Common myeloid progenitor, CD34-positive (primary cell): ENCODE results near the gene BTBD17.

Experiments
- CTCF ChIA-PET: fragments of 350-600 bp; sonication (Branson Sonifier 250); formaldehyde crosslinking; loops from one replicate; lab custom pipeline; 2021; ENCODE audit warnings: antibody characterized with exemption; lab: Charles Lee
- POLR2A ChIA-PET: fragments of 350-600 bp; sonication (Branson Sonifier 250); formaldehyde crosslinking; loops from one replicate; lab custom pipeline; 2021; ENCODE audit warnings: antibody characterized with exemption; lab: Charles Lee
- DNase-seq, 3 donors: peaks; one replicate each; pipeline versions ENCODE4 v3.0.0 to v3.0.0-alpha.2; 2013
- H3K27ac ChIP-seq, 2 experiments: 1 replicate in 1 of 2; 2 replicates in 1 of 2; pipeline ENCODE4 v1.7.0; 2013; ENCODE audit warnings: inconsistent platforms in 2 of 2, low read length in 2 of 2, mild to moderate bottlenecking in 2 of 2, low read depth in 1 of 2, moderate library complexity in 1 of 2; ENCODE audit not compliant: severe bottlenecking in 2 of 2, insufficient read depth in 1 of 2, poor library complexity in 1 of 2
- H3K27me3 ChIP-seq, 5 experiments: replicated peaks in 2 of 5; 1 replicate in 3 of 5; 2 replicates in 2 of 5; pipeline versions ENCODE4 v1.6.1 to v1.7.0; 2013; ENCODE audit warnings: low read length in 4 of 5, mild to moderate bottlenecking in 2 of 5, moderate library complexity in 2 of 5, inconsistent platforms in 1 of 5; ENCODE audit not compliant: insufficient read depth in 5 of 5, control insufficient read depth in 4 of 5
- H3K36me3 ChIP-seq, 4 experiments: 1 replicate in 2 of 4; 2 replicates in 2 of 4; pipeline versions ENCODE4 v1.6.1 to v1.7.0; 2013; ENCODE audit warnings: low read length in 3 of 4, control low read depth in 1 of 4, mild to moderate bottlenecking in 1 of 4; ENCODE audit not compliant: control insufficient read depth in 4 of 4, insufficient read depth in 4 of 4
- H3K4me1 ChIP-seq, 4 experiments: 1 replicate in 3 of 4; 2 replicates in 1 of 4; pipeline versions ENCODE4 v1.6.1 to v1.7.1; 2013; ENCODE audit warnings: low read length in 3 of 4, mild to moderate bottlenecking in 3 of 4, control low read depth in 1 of 4, inconsistent platforms in 1 of 4, moderate library complexity in 1 of 4; ENCODE audit not compliant: control insufficient read depth in 4 of 4, insufficient read depth in 4 of 4; ENCODE audit errors: control extremely low read depth in 1 of 4
- H3K4me3 ChIP-seq, 7 experiments: 1 replicate in 4 of 7; 2 replicates in 3 of 7; pipeline versions ENCODE4 v1.5.1 to v1.7.0; 2013; ENCODE audit warnings: mild to moderate bottlenecking in 7 of 7, low read length in 6 of 7, moderate library complexity in 6 of 7, inconsistent platforms in 2 of 7, low read depth in 2 of 7, control low read depth in 1 of 7; ENCODE audit not compliant: insufficient read depth in 4 of 7, control insufficient read depth in 1 of 7; ENCODE audit errors: extremely low read depth in 1 of 7
- H3K9me3 ChIP-seq, 5 experiments: 1 replicate in 4 of 5; 2 replicates in 1 of 5; pipeline versions ENCODE4 v1.6.1 to v1.7.1; 2013; ENCODE audit warnings: low read length in 4 of 5, mild to moderate bottlenecking in 2 of 5, inconsistent platforms in 1 of 5, low read depth in 1 of 5, moderate library complexity in 1 of 5; ENCODE audit not compliant: control insufficient read depth in 4 of 5, insufficient read depth in 2 of 5; ENCODE audit errors: control extremely low read depth in 1 of 5
- WGBS: methylation state at CpG from one replicate; pipeline ENCODE4 v1.1.5; 2013; ENCODE audit not compliant: insufficient coverage; 5-methylcytosine and 5-hydroxymethylcytosine counted together

The BTBD17 gene

DNA sequence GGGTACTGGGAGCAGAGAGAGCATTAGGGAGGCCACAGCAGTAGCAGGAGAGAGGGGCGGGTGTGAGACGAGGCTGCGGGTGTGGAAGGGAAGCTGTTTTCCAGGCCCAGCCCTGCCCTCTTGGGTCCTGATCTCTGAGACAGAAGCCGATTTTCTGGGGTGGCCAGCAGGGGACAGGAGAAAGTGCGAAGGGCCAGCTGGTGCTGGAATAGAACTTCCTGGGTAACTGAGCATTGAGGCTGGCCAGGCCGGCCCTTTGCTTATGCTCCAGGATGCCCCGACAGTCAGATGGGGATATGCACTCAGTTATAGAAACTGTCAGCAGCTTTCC is 804 bp downstream of the BTBD17 start:
- ChIA-PET POLR2A (no interaction called here), CTCF (interaction anchor here (0.6 to 18.8 kb wide), 16 partner anchors 9 to 297 kb away, joined by 3 to 185 read pairs (median 5); partner anchors contain the start of gene CD300H)
- peaks cover 0 to 30% (median 24%) of the 10 kb centered on the region in 4 experiments for H3K4me1 ChIP-seq
- H3K9me3 ChIP-seq, result no peaks in the 10 kb centered on the region
- 75% methylated on average over 5 of the region's 7 CpGs for WGBS
- H3K4me3 ChIP-seq, result no peak overlapping the region
- no peak overlapping the region for H3K27ac ChIP-seq
- no peaks in the 10 kb centered on the region for H3K36me3 ChIP-seq
- DNase-seq, result no peak
- H3K27me3 ChIP-seq, result peaks cover 0 to 44% (median 18%) of the 10 kb centered on the region in 5 experiments

DNA sequence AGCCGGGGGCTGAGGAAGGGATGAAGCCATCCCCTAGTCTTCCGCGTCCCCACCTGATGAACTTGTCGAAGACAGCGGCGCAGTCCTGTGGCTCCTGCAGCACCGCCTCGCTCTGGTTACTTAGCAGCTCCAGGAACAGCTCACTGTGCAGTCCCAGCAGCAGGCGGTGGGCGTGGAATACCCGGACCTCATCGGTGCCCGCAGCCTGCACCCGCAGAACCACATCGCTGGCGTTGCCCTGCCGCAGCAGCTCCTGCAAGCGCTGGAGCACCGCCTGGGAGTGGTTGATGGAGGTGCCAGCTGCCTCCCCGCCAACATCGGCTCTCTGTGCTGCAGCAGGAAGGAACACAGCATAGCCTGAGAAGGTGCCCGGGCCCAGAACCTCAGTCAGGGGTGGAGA is 1.8 kb downstream of the BTBD17 start:
- Histone ChIP-seq H3K4me1 (peaks cover 0 to 30% (median 24%) of the 10 kb centered on the region in 4 experiments), H3K27ac (no peak overlapping the region), H3K36me3 (no peaks in the 10 kb centered on the region), H3K27me3 (peaks cover 0 to 53% (median 21%) of the 10 kb centered on the region in 5 experiments), H3K4me3 (no peak overlapping the region), H3K9me3 (no peaks in the 10 kb centered on the region)
- WGBS, result 99% methylated on average over 22 of the region's 22 CpGs
- ChIA-PET POLR2A (no interaction called here), CTCF (interaction anchor here (0.8 to 18.8 kb wide), 14 partner anchors 8 to 298 kb away, joined by 3 to 185 read pairs (median 6); partner anchors contain the start of gene GPR142)
- DNase-seq, result no peak

DNA sequence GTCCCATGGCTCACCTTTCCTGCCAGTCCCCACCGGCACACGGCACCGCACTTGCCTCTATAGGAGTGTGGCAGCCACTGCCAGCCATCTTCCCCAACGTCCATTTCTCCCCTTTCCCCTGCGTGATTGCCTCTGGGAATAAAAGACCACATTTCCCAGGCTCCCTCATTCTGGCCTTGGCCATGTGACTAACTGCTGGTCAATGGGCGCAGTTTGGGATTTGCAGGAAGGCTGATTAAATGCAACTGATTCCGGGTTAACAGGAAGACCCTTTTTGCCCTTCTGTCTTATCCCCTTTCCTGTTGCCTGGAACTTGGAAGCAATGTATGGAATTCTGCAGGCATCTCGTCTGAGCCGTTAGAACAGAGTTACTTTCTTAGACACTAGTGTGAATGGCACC is 3.0 kb downstream of the BTBD17 start:
- Histone ChIP-seq H3K9me3 (no peaks in the 10 kb centered on the region), H3K27ac (no peak overlapping the region), H3K27me3 (peaks cover 0 to 64% (median 23%) of the 10 kb centered on the region in 5 experiments), H3K36me3 (no peaks in the 10 kb centered on the region), H3K4me1 (peaks cover 0 to 37% (median 27%) of the 10 kb centered on the region in 4 experiments), H3K4me3 (no peak overlapping the region)
- WGBS, result 90% methylated on average over 9 of the region's 9 CpGs
- ChIA-PET POLR2A (no interaction called here), CTCF (interaction anchor here (0.7 to 18.8 kb wide), 4 partner anchors 9 to 74 kb away, joined by 3 to 185 read pairs (median 4); partner anchors contain the start of gene GPR142)
- DNase-seq, result no peak

DNA sequence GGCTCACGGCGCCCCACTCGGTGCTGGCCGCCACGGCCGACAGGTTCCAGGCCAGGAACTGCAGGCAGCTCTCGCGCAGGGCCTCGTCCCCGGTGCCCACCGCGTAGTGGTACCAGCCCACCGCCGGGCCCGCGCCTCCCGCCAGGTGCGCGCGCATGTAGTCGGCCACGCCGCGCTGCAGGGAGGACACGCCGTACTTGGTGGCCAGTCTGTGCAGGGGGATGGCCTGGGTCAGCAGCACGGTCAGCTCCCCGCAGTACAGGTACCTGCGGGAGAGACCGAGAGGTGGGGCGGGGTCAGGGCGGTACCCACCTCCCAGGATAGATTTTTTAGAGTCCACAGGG is 4.2 kb downstream of the BTBD17 start:
- no peaks in the 10 kb centered on the region for H3K36me3 ChIP-seq
- peak overlapping the region in 4 of 7 experiments; percentile 22 to 69 (median 55) for H3K4me3 ChIP-seq
- no peaks in the 10 kb centered on the region for H3K9me3 ChIP-seq
- WGBS, result 25% methylated on average over 23 of the region's 32 CpGs
- POLR2A ChIA-PET, result no interaction called here
- H3K27ac ChIP-seq, result no peak overlapping the region
- peaks cover 0 to 77% (median 30%) of the 10 kb centered on the region in 5 experiments for H3K27me3 ChIP-seq
- CTCF ChIA-PET, result interaction anchor here (0.6 to 18.8 kb wide), 12 partner anchors 10 to 290 kb away, joined by 3 to 185 read pairs (median 3); partner anchors contain the start of gene GPR142
- H3K4me1 ChIP-seq, result peaks cover 0 to 36% (median 25%) of the 10 kb centered on the region in 4 experiments
- DNase-seq, result no peak

DNA sequence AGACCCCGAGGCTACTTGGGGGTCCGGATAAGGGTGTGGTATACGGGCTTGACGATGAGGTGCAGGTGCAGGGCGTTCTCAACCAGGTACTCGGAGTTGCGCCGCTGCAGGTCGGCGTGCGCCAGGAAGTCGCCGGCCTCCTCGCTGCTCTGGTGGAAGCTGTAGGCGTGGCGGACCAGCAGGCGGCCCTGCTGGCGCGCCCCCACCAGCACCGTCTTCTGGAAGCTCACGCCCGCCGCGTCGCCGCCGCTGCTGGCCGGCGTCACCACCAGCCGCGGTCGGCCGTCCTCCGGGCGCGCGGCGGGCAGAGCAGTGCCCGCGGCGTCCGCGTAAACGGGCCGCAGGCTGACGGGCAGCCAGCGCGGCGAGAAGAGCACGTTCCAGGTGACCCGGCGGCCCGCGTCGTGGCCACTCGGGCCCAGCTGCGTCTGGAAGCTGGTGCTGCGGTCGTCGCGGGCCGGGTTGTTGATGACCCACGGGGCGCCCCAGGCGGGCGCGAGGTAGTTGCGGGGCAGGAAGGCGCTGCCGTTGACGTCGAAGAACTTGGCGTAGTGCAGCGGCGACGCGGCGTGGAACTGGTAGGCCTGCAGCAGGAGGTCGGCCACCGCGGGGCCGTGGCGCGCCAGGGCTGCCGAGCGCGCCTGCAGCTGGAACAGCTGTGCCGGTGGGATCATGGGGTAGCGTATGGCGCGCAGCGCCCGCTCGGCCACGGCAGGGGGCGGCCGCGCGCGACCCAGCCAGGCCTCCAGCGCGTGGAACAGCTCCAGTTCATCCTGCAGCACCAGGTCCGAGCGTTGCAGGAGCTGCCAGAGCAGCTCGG is 4.8 kb downstream of the BTBD17 start:
- POLR2A ChIA-PET, result interaction anchor here (0.6 to 0.7 kb wide), 2 partner anchors 24 to 33 kb away, joined by 3 to 4 read pairs; no protein-coding TSS in a partner anchor
- Histone ChIP-seq H3K27me3 (peaks cover 0 to 83% (median 36%) of the 10 kb centered on the region in 5 experiments), H3K36me3 (no peaks in the 10 kb centered on the region), H3K27ac (no peak overlapping the region), H3K4me3 (peak overlapping the region in 5 of 7 experiments; percentile 22 to 69 (median 54)), H3K4me1 (peaks cover 0 to 34% (median 24%) of the 10 kb centered on the region in 4 experiments), H3K9me3 (no peaks in the 10 kb centered on the region)
- DNase-seq, result peak; percentile 54 to 82 (median 76)
- WGBS, result 2% methylated on average over 90 of the region's 105 CpGs
- CTCF ChIA-PET, result interaction anchor here (0.6 to 18.8 kb wide), 14 partner anchors 9 to 290 kb away, joined by 3 to 185 read pairs (median 3); partner anchors contain the start of gene GPR142

DNA sequence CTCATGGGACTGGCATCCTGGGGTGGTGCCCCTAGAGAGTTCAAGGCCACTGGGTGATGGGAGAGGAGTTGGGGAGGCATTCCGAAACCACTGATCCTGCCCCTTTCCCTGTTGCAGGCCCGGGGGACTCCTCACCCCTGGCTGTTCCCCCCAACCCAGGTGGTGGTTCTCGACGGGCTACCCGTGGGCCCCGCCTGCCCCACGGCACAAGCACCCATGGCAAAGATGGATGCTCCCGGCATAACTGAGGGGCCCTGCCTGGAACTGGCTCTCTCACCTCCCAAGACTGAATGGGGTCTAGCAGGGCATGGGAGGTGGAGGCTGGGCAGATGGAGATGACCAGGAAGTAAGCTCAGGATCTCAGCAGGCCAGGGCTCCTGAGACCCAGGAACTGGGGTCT is 6.6 kb downstream of the BTBD17 start:
- CTCF ChIA-PET, result interaction anchor here (1.0 to 18.8 kb wide), 7 partner anchors 11 to 57 kb away, joined by 3 to 185 read pairs (median 5); partner anchors contain the start of gene GPR142
- H3K36me3 ChIP-seq, result no peaks in the 10 kb centered on the region
- H3K27ac ChIP-seq, result no peak overlapping the region
- 90% methylated on average over 6 of the region's 8 CpGs for WGBS
- H3K27me3 ChIP-seq, result peaks cover 0 to 92% (median 38%) of the 10 kb centered on the region in 5 experiments
- POLR2A ChIA-PET, result no interaction called here
- no peak for DNase-seq
- no peak overlapping the region for H3K4me3 ChIP-seq
- peaks cover 0 to 31% (median 21%) of the 10 kb centered on the region in 4 experiments for H3K4me1 ChIP-seq
- no peaks in the 10 kb centered on the region for H3K9me3 ChIP-seq
